Endothelial cell (in vitro differentiated cells): ENCODE results near the gene PTS. TPM values are rescaled to one million over a fixed set of nuclear protein-coding genes. Genes with fewer than 3 reads are reported as not detected.

Experiments used
- DNase-seq: peaks from one replicate; pipeline ENCODE4 v3.0.0; 2021; ENCODE audit warnings: low spot score
- H3K27ac Mint-ChIP-seq: one replicate; pipeline ENCODE4 v1.8.0; 2021; ENCODE audit warnings: mixed read lengths, inconsistent platforms; ENCODE audit not compliant: unreplicated experiment
- H3K27me3 Mint-ChIP-seq: one replicate; pipeline ENCODE4 v1.8.0; 2021; ENCODE audit warnings: mild to moderate bottlenecking, moderate library complexity, mixed read lengths, inconsistent platforms; ENCODE audit not compliant: unreplicated experiment
- H3K36me3 Mint-ChIP-seq: one replicate; pipeline ENCODE4 v1.8.0; 2021; ENCODE audit warnings: mild to moderate bottlenecking, low read depth, mixed read lengths, inconsistent platforms; ENCODE audit not compliant: unreplicated experiment
- H3K4me1 Mint-ChIP-seq: one replicate; pipeline ENCODE4 v1.8.0; 2021; ENCODE audit warnings: mild to moderate bottlenecking, mixed read lengths, inconsistent platforms; ENCODE audit not compliant: unreplicated experiment
- H3K4me3 Mint-ChIP-seq: one replicate; pipeline ENCODE4 v1.8.0; 2021; ENCODE audit warnings: mild to moderate bottlenecking, mixed read lengths, inconsistent platforms; ENCODE audit not compliant: unreplicated experiment
- H3K9me3 Mint-ChIP-seq: one replicate; pipeline ENCODE4 v1.8.0; 2021; ENCODE audit warnings: mixed read lengths, inconsistent platforms; ENCODE audit not compliant: unreplicated experiment
- CTCF ChIP-seq: fragments of 200-600 bp; sonication (generic); IDR thresholded peaks from one replicate; pipeline ENCODE4 v1.5.0; 2021; ENCODE audit warnings: antibody characterized with exemption; ENCODE audit not compliant: unreplicated experiment
- total RNA-seq: library from RNA; stranded (reverse); fragmentation: NEBNext Ultra II Directional; extraction: Animal tissue kit (Norgen Biotek cat#: 25700); gene quantifications from one replicate; pipeline ENCODE4 v1.2.1, GENCODE V29; 2021; ENCODE audit not compliant: unreplicated experiment

PTS gene
- total RNA-seq, 1 donor from 2014 or later = 40.1 TPM

- H3K27me3 Mint-ChIP-seq = no peaks in the 10 kb centered on the region
- DNase-seq = no peak
- H3K36me3 Mint-ChIP-seq = no peaks in the 10 kb centered on the region
- no peaks in the 10 kb centered on the region for H3K9me3 Mint-ChIP-seq
- peaks cover 7% of the 10 kb centered on the region for H3K4me1 Mint-ChIP-seq
- no peak for TF ChIP-seq CTCF
- no peak overlapping the region for H3K4me3 Mint-ChIP-seq
- H3K27ac Mint-ChIP-seq = no peak overlapping the region
These were observed 9.6 kb upstream of the PTS start for GRCh38 chr11:112216561-112217105.

GRCh38 chr11:112219476-112220232, 6.6 kb upstream of the PTS start:
- Mint-ChIP-seq H3K4me3 (no peak overlapping the region), H3K4me1 (peaks cover 9% of the 10 kb centered on the region), H3K27me3 (no peaks in the 10 kb centered on the region), H3K36me3 (no peaks in the 10 kb centered on the region), H3K9me3 (no peaks in the 10 kb centered on the region), H3K27ac (peak overlapping the region; percentile 32)
- peak; percentile 36 for DNase-seq
- peak; percentile 72 for TF ChIP-seq CTCF

- H3K9me3 Mint-ChIP-seq = no peaks in the 10 kb centered on the region
- H3K4me1 Mint-ChIP-seq = peaks cover 9% of the 10 kb centered on the region
- DNase-seq = no peak
- H3K4me3 Mint-ChIP-seq = no peak overlapping the region
- no peaks in the 10 kb centered on the region for H3K36me3 Mint-ChIP-seq
- TF ChIP-seq CTCF = no peak
- H3K27me3 Mint-ChIP-seq = no peaks in the 10 kb centered on the region
- H3K27ac Mint-ChIP-seq = no peak overlapping the region
These were observed 4.9 kb upstream of the PTS start for GRCh38 chr11:112221274-112221835.

GRCh38 chr11:112222303-112222702, 3.9 kb upstream of the PTS start:
- no peaks in the 10 kb centered on the region for H3K9me3 Mint-ChIP-seq
- TF ChIP-seq CTCF = no peak
- H3K36me3 Mint-ChIP-seq = peaks cover 3% of the 10 kb centered on the region
- H3K4me1 Mint-ChIP-seq = peaks cover 16% of the 10 kb centered on the region
- no peak overlapping the region for H3K4me3 Mint-ChIP-seq
- DNase-seq = no peak
- H3K27ac Mint-ChIP-seq = no peak overlapping the region
- H3K27me3 Mint-ChIP-seq = peaks cover 2% of the 10 kb centered on the region

- Mint-ChIP-seq H3K27me3 (peaks cover 3% of the 10 kb centered on the region), H3K36me3 (peaks cover 4% of the 10 kb centered on the region), H3K27ac (no peak overlapping the region), H3K4me1 (peaks cover 20% of the 10 kb centered on the region), H3K9me3 (no peaks in the 10 kb centered on the region), H3K4me3 (no peak overlapping the region)
- TF ChIP-seq CTCF = no peak
- no peak for DNase-seq
These were observed 3.1 kb upstream of the PTS start for GRCh38 chr11:112223121-112223520.
